NCI-H1417 treated with DMSO at 0.1 percent for 48 hours (cell line): ENCODE data around the gene UMODL1.

ENCODE experiments used
- DNase-seq: peaks from one replicate; lab custom pipeline; 2025; lab: John Stamatoyannopoulos, UW

The UMODL1 gene

DNA sequence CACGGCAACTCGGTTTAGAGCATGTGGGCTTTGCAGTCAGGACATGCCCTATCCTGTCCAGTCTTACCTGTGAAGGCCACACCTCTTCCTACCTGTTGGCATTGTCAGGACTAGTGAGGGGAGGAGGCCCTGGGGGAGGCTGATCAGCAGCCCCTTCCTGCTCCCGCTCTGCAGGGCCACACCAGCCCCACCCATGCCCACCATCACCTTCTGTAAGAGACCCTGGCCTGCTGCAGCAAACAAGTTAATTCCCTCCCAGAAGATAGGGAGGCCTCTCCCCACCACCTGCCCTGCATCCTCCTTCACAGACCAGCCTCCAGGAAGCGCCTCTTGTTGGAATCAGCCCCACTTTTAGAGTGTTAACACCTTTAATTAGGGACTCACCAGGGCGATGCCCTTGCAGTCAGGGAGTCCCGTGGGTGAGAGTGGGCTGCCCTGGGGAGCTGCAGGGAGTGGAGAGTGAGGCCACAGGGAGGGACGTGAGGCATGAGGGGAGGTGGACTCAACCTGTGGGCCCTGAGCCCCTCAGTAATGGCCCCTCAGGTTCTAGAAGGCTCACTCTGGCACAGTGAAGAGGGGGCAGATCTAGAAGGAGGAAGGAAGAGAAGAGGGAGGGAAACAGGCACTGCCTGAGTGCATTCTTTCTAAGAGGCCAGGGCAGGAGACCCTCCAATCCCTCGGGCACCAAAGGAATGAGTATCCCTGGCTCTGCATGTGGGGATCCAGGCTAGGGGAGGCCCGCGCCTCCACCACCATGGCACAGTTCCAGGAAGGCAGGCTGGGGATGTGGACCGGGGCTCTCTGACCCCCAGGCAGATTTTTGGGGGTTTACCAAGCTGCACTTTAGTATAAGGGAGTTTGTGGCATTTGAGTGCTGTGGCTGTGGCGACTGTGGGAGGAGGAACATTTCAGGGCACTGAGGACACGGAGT is 8.2 kb downstream of the UMODL1 start:
- no peak for DNase-seq

GRCh38 chr21:42079939-42080787 is 9.0 kb downstream of the UMODL1 start:
- no peak for DNase-seq

GRCh38 chr21:42080788-42081083 is 9.6 kb downstream of the UMODL1 start:
- DNase-seq = no peak

- no peak for DNase-seq
These were observed 10.0 kb downstream of the UMODL1 start for GRCh38 chr21:42081138-42081537.

- no peak for DNase-seq
These were observed 10.8 kb downstream of the UMODL1 start for GRCh38 chr21:42081931-42082381.

- no peak for DNase-seq
These were observed 11.6 kb downstream of the UMODL1 start for GRCh38 chr21:42082501-42083360.

DNA sequence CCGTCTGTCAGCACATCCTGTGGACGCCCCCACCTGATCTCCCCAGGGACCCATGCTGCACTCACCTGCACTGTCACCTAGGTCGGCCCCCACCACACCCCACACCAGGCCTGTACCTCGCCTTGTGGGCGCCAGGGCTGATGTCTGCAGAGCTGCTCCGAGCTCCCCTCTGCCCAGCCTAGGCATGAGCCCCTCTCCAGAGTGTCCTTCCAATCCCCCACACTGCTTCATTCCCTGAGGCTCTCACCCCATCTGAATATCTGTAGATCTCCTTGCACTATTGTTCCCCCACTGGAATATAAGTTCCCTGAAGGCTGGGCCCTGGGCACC is 12.2 kb downstream of the UMODL1 start:
- DNase-seq = no peak

GRCh38 chr21:42084079-42084478 is 13.0 kb downstream of the UMODL1 start:
- DNase-seq = no peak

- no peak for DNase-seq
These were observed 14.3 kb downstream of the UMODL1 start for GRCh38 chr21:42085246-42086077.

DNA sequence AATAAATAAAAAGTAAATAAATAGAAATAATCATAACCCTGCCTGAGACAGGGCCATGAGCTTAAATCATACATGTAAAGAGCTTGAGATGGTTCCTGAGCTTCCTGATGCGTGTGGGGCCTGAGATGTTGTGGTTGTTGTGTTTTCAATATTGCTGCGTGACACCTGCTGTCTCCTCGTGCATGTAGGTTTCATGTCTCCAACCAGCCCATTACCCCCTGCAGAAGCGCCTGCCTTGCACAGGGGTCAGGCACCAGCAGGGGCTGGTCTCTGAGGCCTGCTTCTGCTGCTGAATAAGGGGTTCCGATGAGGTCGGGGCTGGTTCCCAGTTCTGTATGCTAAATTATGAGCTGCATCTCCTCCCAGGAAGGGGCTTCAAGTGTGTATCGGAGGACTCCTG is 15.9 kb downstream of the UMODL1 start:
- DNase-seq = no peak

- no peak for DNase-seq
These were observed 17.0 kb downstream of the UMODL1 start for GRCh38 chr21:42088148-42088547.

- DNase-seq = no peak
These were observed 17.5 kb downstream of the UMODL1 start for GRCh38 chr21:42088658-42089057.

- DNase-seq = no peak
These were observed 18.0 kb downstream of the UMODL1 start for GRCh38 chr21:42089093-42089631.

GRCh38 chr21:42089665-42090310 is 18.7 kb downstream of the UMODL1 start:
- no peak for DNase-seq

- DNase-seq = no peak
These were observed 20.9 kb downstream of the UMODL1 start for GRCh38 chr21:42091899-42092508.

DNA sequence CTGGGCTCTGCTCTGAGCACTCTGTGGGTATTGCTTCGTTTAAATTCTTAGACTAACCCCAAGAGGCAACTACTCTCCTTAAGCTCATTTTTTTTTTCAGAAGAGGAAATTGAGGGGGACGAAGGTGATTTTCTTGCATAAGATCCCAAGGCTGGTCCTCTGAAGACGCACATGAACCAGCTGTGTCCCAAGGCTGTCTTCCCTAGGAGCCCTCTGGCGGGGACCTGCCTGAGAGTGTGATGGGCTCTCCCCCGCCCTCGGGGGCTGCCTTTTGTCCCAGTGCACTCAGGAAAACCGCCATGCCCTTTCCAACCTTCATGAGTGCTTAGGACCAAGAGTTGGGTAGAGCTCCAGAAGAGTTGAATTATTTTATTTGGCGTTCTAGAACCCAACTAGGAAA is 21.7 kb downstream of the UMODL1 start:
- no peak for DNase-seq

DNA sequence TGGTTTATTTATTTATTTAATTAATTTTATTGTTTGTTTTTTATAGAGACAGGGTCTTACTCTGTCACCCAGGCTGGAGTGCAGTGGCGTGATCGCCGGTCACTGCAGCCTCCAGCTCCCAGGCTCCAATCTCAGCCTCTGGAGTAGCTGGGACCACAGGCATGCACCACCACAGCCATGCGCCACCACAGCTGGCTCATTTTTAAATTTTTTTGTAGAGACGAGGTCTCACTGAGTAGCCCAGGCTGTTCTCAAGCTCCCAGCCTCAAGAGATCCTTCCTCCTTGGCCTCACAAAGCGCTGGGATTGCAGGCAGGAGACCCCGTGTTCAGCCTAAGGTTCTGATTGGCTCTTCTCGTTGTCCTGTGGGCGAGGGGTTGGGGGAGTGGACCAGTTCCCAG is 22.1 kb downstream of the UMODL1 start:
- no peak for DNase-seq

- DNase-seq = no peak
These were observed 22.9 kb downstream of the UMODL1 start for GRCh38 chr21:42093991-42094421.

GRCh38 chr21:42094811-42095210 is 23.7 kb downstream of the UMODL1 start:
- no peak for DNase-seq

DNA sequence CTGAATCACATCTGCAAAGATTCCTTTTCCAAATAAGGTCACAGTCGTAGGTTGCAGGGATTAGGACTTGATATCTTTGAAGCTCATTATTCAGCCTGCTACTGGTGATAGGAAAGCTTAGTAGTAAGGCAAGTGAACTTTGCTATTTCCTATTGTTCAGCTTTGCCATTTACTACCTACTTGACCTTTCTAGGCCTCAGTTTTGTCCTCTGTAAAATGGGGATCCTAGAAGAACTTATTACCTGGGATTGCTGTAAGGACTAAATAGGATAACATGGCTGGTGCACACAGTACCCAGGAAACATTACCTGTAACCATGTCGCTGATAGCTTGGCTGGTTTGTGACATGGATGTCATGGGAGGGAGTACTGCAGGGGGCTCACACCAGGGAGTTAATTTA is 24.5 kb downstream of the UMODL1 start:
- DNase-seq = no peak
